Tibial artery (tissue), 4 donors: ENCODE results near the gene NRXN2.
A peak's percentile ranks its signal among the peaks of the same experiment; 100 is the strongest.

ENCODE experiments used
- DNase-seq, 2 donors: peaks; one replicate each; pipeline ENCODE4 v3.0.0-alpha.2; 2019
- H3K27ac ChIP-seq, 2 donors: fragments of 200-600 bp; sonication (generic) in 1 of 2; 1 replicate in 1 of 2; 2 replicates in 1 of 2; pipeline ENCODE4 v1.5.1; 2018 to 2019; ENCODE audit warnings: mild to moderate bottlenecking in 1 of 2
- H3K27me3 ChIP-seq, 2 donors: fragments of 200-600 bp; sonication (generic) in 1 of 2; one replicate each; pipeline versions ENCODE4 v1.5.1 to v1.6.0; 2016 to 2019
- H3K36me3 ChIP-seq, 3 donors: fragments of 200-600 bp; sonication (generic) in 2 of 3; one replicate each; pipeline ENCODE4 v1.5.1; 2016 to 2019; ENCODE audit warnings: mild to moderate bottlenecking in 2 of 3
- H3K4me1 ChIP-seq, 4 donors: fragments of 200-600 bp; sonication (generic) in 2 of 4; 1 replicate in 3 of 4; 2 replicates in 1 of 4; pipeline ENCODE4 v1.5.1; 2016 to 2019
- H3K4me3 ChIP-seq, 2 donors: fragments of 200-600 bp; sonication (generic) in 1 of 2; 1 replicate in 1 of 2; 2 replicates in 1 of 2; pipeline ENCODE4 v1.5.1; 2018 to 2019; ENCODE audit warnings: mild to moderate bottlenecking in 2 of 2
- H3K9me3 ChIP-seq, 3 donors: fragments of 200-600 bp; sonication (generic) in 1 of 3; one replicate each; pipeline ENCODE4 v1.5.1; 2016 to 2019
- intact Hi-C: fragments of 100-400 bp; cut with DNase I; formaldehyde crosslinking; loops from one replicate; pipeline ENCODE4 v1.15.0; 2023; ENCODE audit warnings: low total_unique reads
- TF ChIP-seq, protein P1 (sequence below), 2 experiments: fragments of 200-600 bp in 1 of 2; fragments of 450-650 bp in 1 of 2; IDR thresholded peaks; one replicate each; pipeline ENCODE4 v1.5.1; 2017 to 2019; ENCODE audit warnings: antibody characterized with exemption in 2 of 2, mild to moderate bottlenecking in 1 of 2, moderate library complexity in 1 of 2

Gene NRXN2

DNA sequence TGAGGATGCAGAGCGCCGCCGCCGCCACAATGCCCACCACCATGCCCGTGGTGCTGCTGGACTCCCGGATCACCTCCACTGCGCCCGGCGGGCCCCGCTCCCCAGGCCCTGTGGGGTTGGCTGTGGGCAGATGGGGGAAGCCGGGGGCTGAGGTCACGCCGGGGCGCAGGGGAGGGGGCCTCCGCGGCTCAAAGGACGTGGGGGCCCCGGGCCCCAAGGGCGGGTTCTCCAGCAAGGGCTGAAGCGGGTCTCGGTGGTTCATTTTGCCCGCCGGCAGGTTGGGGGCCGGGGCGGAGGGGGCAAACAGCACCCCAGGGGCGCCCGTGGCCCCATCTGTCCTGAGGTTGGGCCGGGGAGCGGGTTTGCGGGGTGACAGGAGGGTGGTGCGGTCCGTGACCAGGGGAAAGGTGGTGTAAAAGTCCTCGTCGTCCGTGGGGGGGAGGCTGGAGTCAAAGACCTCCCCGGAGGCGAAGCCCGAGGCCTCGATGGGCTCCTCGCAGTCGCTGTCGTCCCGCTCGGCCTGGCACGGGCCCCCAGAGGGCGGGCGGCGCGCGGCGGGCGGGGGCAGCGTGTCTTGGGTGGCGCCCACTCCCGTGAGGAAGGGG, 115.5 kb downstream of the NRXN2 start:
- DNase-seq = no peak
- intact Hi-C loops = no loop called here
- TF ChIP-seq, protein P1, sequence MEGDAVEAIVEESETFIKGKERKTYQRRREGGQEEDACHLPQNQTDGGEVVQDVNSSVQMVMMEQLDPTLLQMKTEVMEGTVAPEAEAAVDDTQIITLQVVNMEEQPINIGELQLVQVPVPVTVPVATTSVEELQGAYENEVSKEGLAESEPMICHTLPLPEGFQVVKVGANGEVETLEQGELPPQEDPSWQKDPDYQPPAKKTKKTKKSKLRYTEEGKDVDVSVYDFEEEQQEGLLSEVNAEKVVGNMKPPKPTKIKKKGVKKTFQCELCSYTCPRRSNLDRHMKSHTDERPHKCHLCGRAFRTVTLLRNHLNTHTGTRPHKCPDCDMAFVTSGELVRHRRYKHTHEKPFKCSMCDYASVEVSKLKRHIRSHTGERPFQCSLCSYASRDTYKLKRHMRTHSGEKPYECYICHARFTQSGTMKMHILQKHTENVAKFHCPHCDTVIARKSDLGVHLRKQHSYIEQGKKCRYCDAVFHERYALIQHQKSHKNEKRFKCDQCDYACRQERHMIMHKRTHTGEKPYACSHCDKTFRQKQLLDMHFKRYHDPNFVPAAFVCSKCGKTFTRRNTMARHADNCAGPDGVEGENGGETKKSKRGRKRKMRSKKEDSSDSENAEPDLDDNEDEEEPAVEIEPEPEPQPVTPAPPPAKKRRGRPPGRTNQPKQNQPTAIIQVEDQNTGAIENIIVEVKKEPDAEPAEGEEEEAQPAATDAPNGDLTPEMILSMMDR (IDR thresholded peaks at IDR 0.05) = no peak
- no peaks in the 10 kb centered on the region for H3K9me3 ChIP-seq
- peaks cover 0 to 8% of the 10 kb centered on the region in 2 donors for H3K27me3 ChIP-seq
- peaks cover 0 to 14% (median 6%) of the 10 kb centered on the region in 4 donors for H3K4me1 ChIP-seq
- peak overlapping the region; percentile 37 to 39 for H3K4me3 ChIP-seq
- peak overlapping the region in 1 of 2 donors; percentile 42 for H3K27ac ChIP-seq
- no peaks in the 10 kb centered on the region for H3K36me3 ChIP-seq

GRCh38 chr11:64606796-64607380, 116.1 kb downstream of the NRXN2 start:
- TF ChIP-seq, protein P1 (IDR thresholded peaks at IDR 0.05) = no peak
- DNase-seq = no peak
- Histone ChIP-seq H3K27ac (no peak overlapping the region), H3K4me3 (no peak overlapping the region), H3K9me3 (no peaks in the 10 kb centered on the region), H3K36me3 (no peaks in the 10 kb centered on the region), H3K4me1 (peaks cover 0 to 14% (median 6%) of the 10 kb centered on the region in 4 donors), H3K27me3 (peaks cover 0 to 10% of the 10 kb centered on the region in 2 donors)
- intact Hi-C loops = no loop called here

DNA sequence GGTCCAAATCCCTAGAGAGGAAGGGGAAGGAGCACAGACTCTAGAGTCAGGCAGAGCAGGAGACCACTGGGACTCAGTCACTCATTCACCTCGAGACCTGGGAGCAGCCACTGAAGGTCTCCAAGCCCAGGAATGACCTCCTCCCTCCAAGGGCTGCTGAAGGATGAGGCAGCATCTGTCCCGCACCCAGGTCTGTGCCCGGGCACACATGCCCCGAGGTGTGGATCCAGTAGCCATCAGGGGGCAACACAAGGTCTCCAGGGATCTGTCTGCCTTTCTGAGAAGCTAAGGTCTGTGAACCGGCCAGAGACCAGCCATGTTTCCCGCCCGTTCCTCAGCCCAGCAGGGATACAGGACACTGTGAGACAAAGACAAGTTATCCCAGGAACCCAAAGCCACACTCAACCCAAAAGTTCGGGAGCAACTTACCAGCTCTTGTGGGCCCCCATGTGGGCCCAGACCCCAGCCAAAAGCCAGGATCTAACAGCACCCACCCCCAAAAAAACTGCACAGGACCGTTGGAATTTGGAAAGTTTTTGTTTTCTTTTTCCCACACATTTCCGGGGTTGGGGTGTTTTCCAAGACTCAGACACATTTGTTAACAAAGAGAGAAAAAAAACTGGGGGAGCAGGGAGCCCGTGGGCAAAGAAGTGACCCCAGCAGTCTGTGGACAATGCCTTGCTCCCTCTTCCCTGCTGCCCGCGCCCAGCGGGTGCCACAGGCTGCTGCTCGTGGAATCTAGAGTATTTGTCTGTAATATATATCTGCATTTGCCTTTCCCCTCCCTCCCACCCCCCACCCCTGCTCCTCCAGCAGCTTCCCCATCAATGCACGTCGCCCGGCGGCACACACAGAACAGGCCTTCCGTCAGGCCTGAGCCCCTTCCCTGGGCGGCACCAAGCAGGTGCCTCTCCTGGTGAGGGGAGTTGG, 117.1 kb downstream of the NRXN2 start:
- Histone ChIP-seq H3K4me1 (peaks cover 0 to 14% (median 6%) of the 10 kb centered on the region in 4 donors), H3K4me3 (no peak overlapping the region), H3K27me3 (peaks cover 0 to 12% of the 10 kb centered on the region in 2 donors), H3K27ac (no peak overlapping the region), H3K36me3 (no peaks in the 10 kb centered on the region), H3K9me3 (no peaks in the 10 kb centered on the region)
- TF ChIP-seq, protein P1 (IDR thresholded peaks at IDR 0.05) = no peak
- intact Hi-C loops = no loop called here
- no peak for DNase-seq

DNA sequence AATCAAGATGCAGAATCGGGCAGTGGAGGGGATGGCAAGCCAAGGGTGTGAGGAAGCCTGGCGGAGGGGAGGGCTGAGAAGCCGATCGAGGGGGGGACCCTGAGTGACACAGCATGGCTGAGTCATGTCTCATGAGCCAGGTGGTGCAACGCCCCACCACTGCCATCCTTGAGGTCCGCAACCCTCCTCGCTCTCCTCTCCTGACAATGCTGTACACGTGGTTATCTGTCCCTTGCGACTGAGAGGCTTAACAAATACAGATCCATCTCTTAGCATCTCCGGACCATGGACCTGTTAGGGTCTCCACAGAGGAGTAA, 117.8 kb downstream of the NRXN2 start:
- H3K27ac ChIP-seq = no peak overlapping the region
- intact Hi-C loops = no loop called here
- H3K9me3 ChIP-seq = no peaks in the 10 kb centered on the region
- no peak for DNase-seq
- TF ChIP-seq, protein P1 (IDR thresholded peaks at IDR 0.05) = no peak
- H3K27me3 ChIP-seq = peaks cover 0 to 12% of the 10 kb centered on the region in 2 donors
- H3K36me3 ChIP-seq = no peaks in the 10 kb centered on the region
- no peak overlapping the region for H3K4me3 ChIP-seq
- peaks cover 0 to 14% (median 6%) of the 10 kb centered on the region in 4 donors for H3K4me1 ChIP-seq

GRCh38 chr11:64604458-64605243, 118.3 kb downstream of the NRXN2 start:
- DNase-seq = no peak
- Histone ChIP-seq H3K9me3 (no peaks in the 10 kb centered on the region), H3K27ac (no peak overlapping the region), H3K4me3 (no peak overlapping the region), H3K4me1 (peaks cover 0 to 14% (median 6%) of the 10 kb centered on the region in 4 donors), H3K36me3 (no peaks in the 10 kb centered on the region), H3K27me3 (peaks cover 0 to 12% of the 10 kb centered on the region in 2 donors)
- TF ChIP-seq, protein P1 (IDR thresholded peaks at IDR 0.05) = no peak
- intact Hi-C loops = no loop called here
